ENCODE data around the gene ENTREP3. TPM values are rescaled to one million over a fixed set of nuclear protein-coding genes. Genes with fewer than 3 reads are reported as not detected.
"Not testable (repeated sequence)": the region's sequence is repeated elsewhere in the genome, so short reads cannot be mapped to it uniquely, and the experiment has no call there.

ENTREP3 gene
- total RNA-seq, 4 donors from 2014 or later = 5.6 to 12.0 (median 7.8) TPM

DNA sequence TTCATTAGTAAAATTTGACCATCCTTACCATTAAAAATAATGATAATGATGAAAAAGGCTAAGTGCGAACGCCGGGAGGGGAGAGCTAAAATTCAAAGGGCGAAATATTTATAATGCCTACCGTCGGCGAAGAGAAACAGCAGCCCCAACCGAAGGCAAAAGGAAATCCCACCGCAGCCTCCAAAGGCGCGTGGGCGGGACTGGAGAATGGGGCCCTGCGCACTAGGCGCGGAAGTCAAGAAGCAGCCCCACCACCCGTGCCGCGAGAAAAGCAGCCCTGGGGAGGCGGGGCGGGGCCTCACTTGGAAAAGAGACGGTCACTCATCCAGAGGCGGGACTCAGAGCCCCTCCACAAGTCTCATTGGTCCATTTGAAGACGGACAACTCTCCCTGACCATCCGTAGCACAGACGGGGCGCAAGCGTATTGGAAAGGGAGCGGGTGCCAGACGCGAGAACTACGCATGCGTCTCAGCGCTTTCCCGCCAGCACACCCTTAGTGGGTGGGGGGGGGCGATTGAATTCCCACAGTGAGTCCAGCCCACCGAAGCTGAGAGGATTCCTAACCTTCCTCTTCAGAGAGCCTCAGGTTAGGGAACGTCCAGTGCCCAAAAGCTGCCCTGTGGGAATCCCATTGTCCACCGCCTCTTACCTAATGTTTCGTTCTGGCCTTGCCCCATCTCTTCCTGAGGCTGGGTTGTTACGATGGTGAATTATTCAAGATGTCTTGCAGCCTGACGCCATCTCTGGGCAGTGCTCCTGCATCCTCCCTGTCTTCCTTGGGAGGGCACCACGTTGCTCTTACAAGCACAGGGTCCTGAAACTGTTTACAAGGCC is 27.8 kb downstream of the ENTREP3 start:
- Histone ChIP-seq H3K9me3 (no peaks in the 10 kb centered on the region), H3K27ac (peak overlapping the region; percentile 77 to 87 (median 83)), H3K4me1 (peaks cover 25 to 38% of the 10 kb centered on the region in 2 donors), H3K27me3 (no peaks in the 10 kb centered on the region), H3K4me3 (replicated peaks in 1 of 3) (peak overlapping the region; percentile 12 to 32 (median 20)), H3K36me3 (no peaks in the 10 kb centered on the region)
- WGBS, 2 donors = 1 to 2% methylated on average over 33 to 41 of the region's 42 CpGs
- peak; percentile 98 to 99 for DNase-seq
- TF ChIP-seq POLR2A (IDR thresholded peaks at IDR 0.05) (peak; percentile 20 to 82), CTCF (IDR thresholded peaks at IDR 0.05) (no peak)
- intact Hi-C loops (cut with DNase I) = no loop called here

DNA sequence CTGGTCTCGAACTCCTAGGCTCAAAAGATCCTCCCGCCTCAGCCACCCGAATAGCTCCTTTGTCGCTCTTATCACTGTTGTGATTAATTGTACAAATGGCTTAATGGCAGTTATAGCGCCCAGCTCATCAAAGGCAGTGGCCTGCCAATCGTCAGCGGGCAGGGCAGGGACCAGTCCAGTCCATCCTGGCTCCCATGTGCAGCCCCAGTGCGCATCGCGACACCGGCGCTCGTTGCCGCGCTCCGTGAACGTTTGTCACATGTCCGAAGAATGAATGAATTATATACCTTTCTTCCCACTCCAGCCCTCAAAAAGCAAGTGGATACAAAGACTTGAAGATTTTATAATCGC is 28.4 kb downstream of the ENTREP3 start:
- no peak for TF ChIP-seq POLR2A (IDR thresholded peaks at IDR 0.05)
- TF ChIP-seq CTCF (IDR thresholded peaks at IDR 0.05) = no peak
- peak; percentile 53 to 63 for DNase-seq
- intact Hi-C loops (cut with DNase I) = no loop called here
- Histone ChIP-seq H3K9me3 (no peaks in the 10 kb centered on the region), H3K4me3 (replicated peaks in 1 of 3) (peak overlapping the region; percentile 12 to 32 (median 20)), H3K4me1 (peaks cover 25 to 32% of the 10 kb centered on the region in 2 donors), H3K36me3 (no peaks in the 10 kb centered on the region), H3K27ac (peak overlapping the region; percentile 37 to 87 (median 81)), H3K27me3 (no peaks in the 10 kb centered on the region)
- 1% methylated on average over 19 of the region's 19 CpGs for WGBS, 2 donors

GRCh38 chr1:155226188-155226909 is 28.9 kb downstream of the ENTREP3 start:
- peak; percentile 63 to 73 for DNase-seq
- WGBS, 2 donors = 3 to 4% methylated on average over 7 of the region's 7 CpGs
- Histone ChIP-seq H3K36me3 (no peaks in the 10 kb centered on the region), H3K4me1 (peaks cover 25 to 32% of the 10 kb centered on the region in 2 donors), H3K9me3 (no peaks in the 10 kb centered on the region), H3K27me3 (no peaks in the 10 kb centered on the region), H3K27ac (peak overlapping the region; percentile 37 to 87 (median 81)), H3K4me3 (replicated peaks in 1 of 3) (peak overlapping the region in 2 of 3 donors; percentile 20 to 32)
- TF ChIP-seq POLR2A (IDR thresholded peaks at IDR 0.05) (no peak), CTCF (IDR thresholded peaks at IDR 0.05) (peak in 4 of 6 experiments; percentile 39 to 63 (median 43))
- intact Hi-C loops (cut with DNase I) = no loop called here

- WGBS, 2 donors = 82 to 91% methylated on average over 8 of the region's 8 CpGs
Measured at GRCh38 chr1:155225404-155225759, 29.9 kb downstream of the ENTREP3 start.

DNA sequence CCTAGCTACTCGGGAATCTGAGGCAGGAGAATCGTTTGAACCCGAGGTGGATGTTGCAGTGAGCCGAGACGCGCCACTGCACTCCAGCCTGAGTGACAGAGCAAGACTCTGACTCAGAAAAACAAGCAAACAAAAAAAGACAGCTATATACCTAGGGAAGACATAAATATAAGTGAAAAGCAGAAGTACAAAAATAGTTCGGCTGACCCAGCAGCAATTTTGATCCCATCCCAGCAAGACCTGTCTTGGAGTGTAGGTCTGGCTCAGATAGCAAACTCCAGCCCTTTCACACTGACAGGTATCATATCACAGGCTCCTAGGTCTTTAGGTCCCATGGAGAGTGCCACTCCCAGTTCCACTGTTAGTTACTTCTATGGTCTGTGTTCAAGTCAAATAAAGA is 32.2 kb downstream of the ENTREP3 start:
- WGBS, 2 donors = 80 to 85% methylated on average over 7 of the region's 7 CpGs

More at GRCh38 chr1:155225404-155225759, 29.9 kb downstream of the ENTREP3 start:
- Histone ChIP-seq H3K27ac (peak overlapping the region; percentile 34 to 81 (median 63)), H3K4me1 (peaks cover 25 to 32% of the 10 kb centered on the region in 2 donors)
- H3K36me3 ChIP-seq; H3K4me3 ChIP-seq (replicated peaks in 1 of 3); intact Hi-C loops (cut with DNase I); H3K9me3 ChIP-seq; H3K27me3 ChIP-seq: not testable (repeated sequence)
- DNase-seq = peak in 1 of 2 donors; percentile 24

DNA sequence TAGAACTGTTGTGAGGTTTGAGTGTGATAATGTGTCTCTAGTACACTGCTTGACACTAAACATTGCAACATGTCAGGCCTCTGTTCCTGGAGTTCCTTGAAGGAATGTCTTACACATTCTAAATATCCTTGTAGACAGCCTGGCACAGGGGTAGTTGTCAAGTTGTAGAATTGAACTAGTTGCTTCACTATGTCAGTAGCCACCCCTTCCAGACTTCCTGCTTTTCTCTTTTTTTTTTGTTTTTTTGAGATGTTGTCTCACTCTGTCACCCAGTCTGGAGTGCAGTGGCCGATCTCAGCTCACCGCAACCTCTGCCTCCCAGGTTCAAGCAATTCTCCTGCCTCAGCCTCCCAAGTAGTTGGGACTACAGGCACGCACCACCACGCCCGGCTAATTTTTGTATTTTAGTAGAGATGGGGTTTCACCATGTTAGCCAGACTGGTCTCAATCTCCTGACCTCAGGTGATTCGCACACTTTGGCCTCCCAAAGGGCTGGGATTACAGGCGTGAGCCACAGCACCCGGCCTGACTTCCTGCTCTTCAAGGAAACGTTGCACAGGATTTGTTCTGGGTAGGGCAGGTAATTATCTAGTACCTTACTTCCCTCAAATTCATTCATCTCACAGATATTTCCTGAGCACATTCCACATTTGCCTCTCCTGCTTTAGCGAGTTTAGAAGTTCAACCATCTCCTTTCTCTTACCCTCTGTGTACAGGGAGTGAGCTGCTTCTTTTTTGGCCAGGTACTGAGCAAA is 34.9 kb downstream of the ENTREP3 start:
- DNase-seq; H3K9me3 ChIP-seq; H3K27ac ChIP-seq; intact Hi-C loops (cut with DNase I); H3K4me3 ChIP-seq (replicated peaks in 1 of 3); H3K36me3 ChIP-seq; H3K27me3 ChIP-seq: not testable (repeated sequence)
- WGBS, 2 donors = 92 to 93% methylated on average over 10 of the region's 10 CpGs
- H3K4me1 ChIP-seq = peaks cover 15 to 17% of the 10 kb centered on the region in 2 donors

More for the DNA sequence above, 32.2 kb downstream of the ENTREP3 start:
- Histone ChIP-seq H3K27ac (no peak overlapping the region), H3K36me3 (no peaks in the 10 kb centered on the region), H3K4me1 (peaks cover 29 to 35% of the 10 kb centered on the region in 2 donors), H3K27me3 (no peaks in the 10 kb centered on the region), H3K4me3 (replicated peaks in 1 of 3) (no peak overlapping the region), H3K9me3 (no peaks in the 10 kb centered on the region)
- TF ChIP-seq POLR2A (IDR thresholded peaks at IDR 0.05) (no peak), CTCF (IDR thresholded peaks at IDR 0.05) (no peak)
- no peak for DNase-seq
- intact Hi-C loops (cut with DNase I) = no loop called here

Data from thyroid gland (tissue), 4 donors.